ENCODE data around the gene GRK1. TPM values are rescaled to one million over a fixed set of nuclear protein-coding genes. Genes with fewer than 3 reads are reported as not detected.
A peak's percentile ranks its signal among the peaks of the same experiment; 100 is the strongest.
"Not testable (repeated sequence)": the region's sequence is repeated elsewhere in the genome, so short reads cannot be mapped to it uniquely, and the experiment has no call there.

Gene GRK1
- total and polyA plus RNA-seq, 8 donors = 0.02 to 0.04 TPM; not detected in 6

- no peak for TF ChIP-seq CTCF (IDR thresholded peaks at IDR 0.05)
- H3K36me3 ChIP-seq = no peaks in the 10 kb centered on the region
- no peaks in the 10 kb centered on the region for H3K4me1 ChIP-seq
- H3K27ac ChIP-seq = peak overlapping the region in 2 of 4 donors; percentile 40 to 58
- 75 to 81% methylated on average over 30 of the region's 30 CpGs for WGBS, 2 donors
- FAIRE-seq (no peak), DNase-seq (peak in 4 of 6 donors; percentile 16 to 63 (median 39)), ATAC-seq (peak in 3 of 4 donors; percentile 1 to 7 (median 4))
- intact Hi-C loops (cut with DNase I) = no loop called here
- peak overlapping the region in 2 of 4 donors; percentile 32 to 49 for H3K4me3 ChIP-seq
- no peaks in the 10 kb centered on the region for H3K27me3 ChIP-seq
- no peaks in the 10 kb centered on the region for H3K9me3 ChIP-seq
These were observed 57.2 kb downstream of the GRK1 start for GRCh38 chr13:113724016-113724758.

- ATAC-seq (peak; percentile 88 to 98 (median 96)), FAIRE-seq (no peak), DNase-seq (peak; percentile 76 to 92 (median 84))
- WGBS, 2 donors = 2% methylated on average over 34 to 36 of the region's 36 CpGs
- intact Hi-C loops (cut with DNase I) = no loop called here
- TF ChIP-seq CTCF (IDR thresholded peaks at IDR 0.05) = peak; percentile 71 to 83 (median 80)
- H3K36me3 ChIP-seq = no peaks in the 10 kb centered on the region
- H3K9me3 ChIP-seq = no peaks in the 10 kb centered on the region
- no peaks in the 10 kb centered on the region for H3K27me3 ChIP-seq
- peak overlapping the region; percentile 14 to 49 (median 30) for H3K4me3 ChIP-seq
- H3K4me1 ChIP-seq = no peaks in the 10 kb centered on the region
- peak overlapping the region in 3 of 4 donors; percentile 40 to 58 (median 48) for H3K27ac ChIP-seq
These were observed 57.8 kb downstream of the GRK1 start for GRCh38 chr13:113724780-113725315.

DNA sequence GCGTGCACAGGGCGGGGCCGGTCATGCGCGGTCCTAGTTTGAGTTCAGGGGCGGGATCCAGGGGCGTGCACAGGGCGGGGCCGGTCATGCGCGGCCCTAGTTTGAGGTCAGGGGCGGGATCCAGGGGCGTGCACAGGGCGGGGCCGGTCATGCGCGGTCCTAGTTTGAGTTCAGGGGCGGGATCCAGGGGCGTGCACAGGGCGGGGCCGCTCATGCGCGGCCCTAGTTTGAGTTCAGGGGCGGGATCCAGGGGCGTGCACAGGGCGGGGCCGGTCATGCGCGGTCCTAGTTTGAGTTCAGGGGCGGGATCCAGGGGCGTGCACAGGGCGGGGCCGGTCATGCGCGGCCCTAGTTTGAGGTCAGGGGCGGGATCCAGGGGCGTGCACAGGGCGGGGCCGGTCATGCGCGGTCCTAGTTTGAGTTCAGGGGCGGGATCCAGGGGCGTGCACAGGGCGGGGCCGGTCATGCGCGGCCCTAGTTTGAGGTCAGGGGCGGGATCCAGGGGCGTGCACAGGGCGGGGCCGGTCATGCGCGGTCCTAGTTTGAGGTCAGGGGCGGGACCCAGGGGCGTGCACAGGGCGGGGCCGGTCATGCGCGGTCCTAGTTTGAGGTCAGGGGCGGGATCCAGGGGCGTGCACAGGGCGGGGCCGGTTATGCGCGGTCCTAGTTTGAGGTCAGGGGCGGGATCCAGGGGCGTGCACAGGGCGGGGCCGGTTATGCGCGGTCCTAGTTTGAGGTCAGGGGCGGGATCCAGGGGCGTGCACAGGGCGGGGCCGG, 58.5 kb downstream of the GRK1 start:
- H3K36me3 ChIP-seq; FAIRE-seq; ATAC-seq; H3K9me3 ChIP-seq; H3K4me1 ChIP-seq; H3K27me3 ChIP-seq; intact Hi-C loops (cut with DNase I): not testable (repeated sequence)
- H3K4me3 ChIP-seq = peak overlapping the region in 1 of 4 donors; percentile 49
- WGBS, 2 donors = 2% methylated on average over 51 of the region's 75 CpGs; no CpG with 5 or more reads in 1 of the 2 donors
- H3K27ac ChIP-seq = peak overlapping the region in 1 of 4 donors; percentile 40
- DNase-seq = peak in 5 of 6 donors; percentile 42 to 76 (median 60)

- Histone ChIP-seq H3K4me3 (peak overlapping the region in 3 of 4 donors; percentile 10 to 26 (median 23)), H3K27ac (peak overlapping the region; percentile 17 to 62 (median 48))
- H3K36me3 ChIP-seq; H3K9me3 ChIP-seq; intact Hi-C loops (cut with DNase I); H3K4me1 ChIP-seq; H3K27me3 ChIP-seq; FAIRE-seq: not testable (repeated sequence)
- 23 to 28% methylated on average over 21 to 37 of the region's 54 CpGs for WGBS, 2 donors
- peak in 5 of 6 donors; percentile 41 to 83 (median 60) for DNase-seq
- peak; percentile 22 to 55 (median 41) for ATAC-seq
These were observed 59.2 kb downstream of the GRK1 start for GRCh38 chr13:113726106-113726821.

DNA sequence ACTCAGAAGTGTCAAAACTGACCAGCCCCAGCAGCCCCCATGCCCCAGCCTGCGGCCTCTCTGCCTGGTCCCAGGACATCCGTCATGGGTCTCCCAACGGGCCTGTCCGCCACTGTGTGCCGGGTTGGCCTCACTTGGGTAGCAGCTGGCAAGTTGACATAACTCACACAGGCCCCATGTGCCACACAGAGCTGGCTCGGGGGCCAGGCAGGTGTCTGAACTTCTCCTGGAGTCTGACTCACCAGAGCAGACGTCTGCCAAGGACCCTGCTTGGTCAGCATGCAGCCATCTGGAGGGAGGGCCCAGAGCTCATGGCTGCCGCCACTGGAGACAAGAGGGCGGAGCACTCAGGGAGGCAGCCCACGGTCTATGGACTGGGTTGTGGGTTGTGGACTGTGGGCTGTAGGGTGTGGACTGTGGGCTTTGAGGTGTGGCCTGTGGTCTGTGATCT, 60.0 kb downstream of the GRK1 start:
- ATAC-seq (peak in 2 of 4 donors; percentile 17 to 19), FAIRE-seq (no peak), DNase-seq (peak in 5 of 6 donors; percentile 26 to 86 (median 67))
- Histone ChIP-seq H3K27me3 (no peaks in the 10 kb centered on the region), H3K36me3 (no peaks in the 10 kb centered on the region), H3K4me3 (no peak overlapping the region), H3K9me3 (no peaks in the 10 kb centered on the region), H3K4me1 (no peaks in the 10 kb centered on the region), H3K27ac (peak overlapping the region in 1 of 4 donors; percentile 53)
- intact Hi-C loops (cut with DNase I) = no loop called here
- WGBS, 2 donors = 75 to 89% methylated on average over 10 of the region's 10 CpGs
- TF ChIP-seq CTCF (IDR thresholded peaks at IDR 0.05) = no peak

Measured in pancreas (tissue), 10 donors.